C4-2B (cell line): ENCODE measurements around the gene MTFR1L.

Experiments used
- ZFX ChIP-seq: fragments of 450-650 bp; IDR thresholded peaks from 2 replicates; pipeline ENCODE4 v1.6.1; 2017
- TF ChIP-seq, protein P1 (sequence below): fragments of 450-650 bp; conservative IDR thresholded peaks from 2 replicates; pipeline ENCODE4 v1.5.1; 2017; ENCODE audit warnings: mild to moderate bottlenecking

DNA sequence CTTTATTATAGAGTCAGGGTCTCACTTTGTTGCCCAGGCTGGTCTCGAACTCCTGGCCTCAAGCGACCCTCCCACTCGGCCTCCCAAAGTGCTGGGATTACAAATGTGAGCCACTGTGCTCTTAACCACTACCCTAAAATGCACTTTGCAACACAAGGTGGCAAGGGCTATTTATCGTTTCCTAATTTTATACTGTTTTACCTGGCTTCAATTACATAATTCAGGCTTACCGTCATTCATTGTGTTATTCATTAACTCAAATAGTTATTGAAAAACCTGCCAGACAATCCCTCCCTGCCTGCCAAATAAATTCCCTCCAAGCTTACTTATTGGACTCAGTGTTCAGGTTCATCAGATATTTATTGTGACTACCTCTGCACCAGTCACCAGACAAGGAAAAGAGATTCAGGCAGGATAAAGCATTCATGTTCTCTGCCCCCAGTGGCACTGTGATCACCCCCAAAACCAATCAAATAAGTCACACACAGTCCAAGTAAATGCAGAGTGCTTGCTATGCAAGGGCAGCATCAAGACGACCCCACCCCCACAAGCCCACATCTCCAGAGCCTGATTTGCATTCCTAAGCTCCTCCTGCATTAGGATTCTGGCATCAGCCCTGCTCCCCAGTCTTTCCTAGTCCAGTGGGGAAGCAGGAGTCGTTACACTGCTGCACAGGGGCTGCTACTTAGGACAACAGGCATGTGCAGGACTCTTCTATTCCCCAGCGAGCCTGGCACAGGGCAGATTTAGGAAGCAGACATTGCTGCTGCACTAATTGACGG, 47.6 kb downstream of the MTFR1L start:
- TF ChIP-seq, protein P1, sequence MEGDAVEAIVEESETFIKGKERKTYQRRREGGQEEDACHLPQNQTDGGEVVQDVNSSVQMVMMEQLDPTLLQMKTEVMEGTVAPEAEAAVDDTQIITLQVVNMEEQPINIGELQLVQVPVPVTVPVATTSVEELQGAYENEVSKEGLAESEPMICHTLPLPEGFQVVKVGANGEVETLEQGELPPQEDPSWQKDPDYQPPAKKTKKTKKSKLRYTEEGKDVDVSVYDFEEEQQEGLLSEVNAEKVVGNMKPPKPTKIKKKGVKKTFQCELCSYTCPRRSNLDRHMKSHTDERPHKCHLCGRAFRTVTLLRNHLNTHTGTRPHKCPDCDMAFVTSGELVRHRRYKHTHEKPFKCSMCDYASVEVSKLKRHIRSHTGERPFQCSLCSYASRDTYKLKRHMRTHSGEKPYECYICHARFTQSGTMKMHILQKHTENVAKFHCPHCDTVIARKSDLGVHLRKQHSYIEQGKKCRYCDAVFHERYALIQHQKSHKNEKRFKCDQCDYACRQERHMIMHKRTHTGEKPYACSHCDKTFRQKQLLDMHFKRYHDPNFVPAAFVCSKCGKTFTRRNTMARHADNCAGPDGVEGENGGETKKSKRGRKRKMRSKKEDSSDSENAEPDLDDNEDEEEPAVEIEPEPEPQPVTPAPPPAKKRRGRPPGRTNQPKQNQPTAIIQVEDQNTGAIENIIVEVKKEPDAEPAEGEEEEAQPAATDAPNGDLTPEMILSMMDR = no peak
- TF ChIP-seq ZFX = no peak
